Trophoblast cell (in vitro differentiated cells and primary cell): ENCODE measurements around the gene MAST4.

Experiments
- DNase-seq, 2 donors: peaks; one replicate each; pipeline ENCODE4 v3.0.0-alpha.2; 2016
- H2AFZ ChIP-seq: 2 replicates; pipeline ENCODE4 v1.6.1; 2013; ENCODE audit warnings: low read length, moderate library complexity, mild to moderate bottlenecking; ENCODE audit not compliant: insufficient read depth, poor library complexity
- H2AK5ac ChIP-seq: 2 replicates; pipeline ENCODE4 v1.6.1; 2013; ENCODE audit warnings: mild to moderate bottlenecking, low read length
- H2BK120ac ChIP-seq: 2 replicates; pipeline ENCODE4 v1.6.1; 2013; ENCODE audit warnings: low read length, mild to moderate bottlenecking, moderate library complexity; ENCODE audit not compliant: insufficient read depth, poor library complexity
- H2BK12ac ChIP-seq: 2 replicates; pipeline ENCODE4 v1.6.1; 2013; ENCODE audit warnings: mild to moderate bottlenecking, low read length, moderate library complexity
- H2BK5ac ChIP-seq: 2 replicates; pipeline ENCODE4 v1.6.1; 2013; ENCODE audit warnings: low read length, low read depth, moderate library complexity, mild to moderate bottlenecking; ENCODE audit not compliant: poor library complexity
- H3K14ac ChIP-seq: 2 replicates; pipeline ENCODE4 v1.6.1; 2013; ENCODE audit warnings: mild to moderate bottlenecking, low read length
- H3K18ac ChIP-seq: 2 replicates; pipeline ENCODE4 v1.6.1; 2013; ENCODE audit warnings: mild to moderate bottlenecking, low read length
- H3K23ac ChIP-seq: 2 replicates; pipeline ENCODE4 v1.6.1; 2013; ENCODE audit warnings: low read length
- H3K27ac ChIP-seq: 2 replicates; pipeline ENCODE4 v1.5.1; 2013; ENCODE audit warnings: low read depth, mild to moderate bottlenecking, inconsistent platforms, low read length, moderate library complexity
- H3K27me3 ChIP-seq: 2 replicates; pipeline ENCODE4 v1.6.1; 2013; ENCODE audit warnings: inconsistent platforms, mild to moderate bottlenecking, low read length, moderate library complexity; ENCODE audit not compliant: insufficient read depth
- H3K36me3 ChIP-seq, 2 experiments: 1 replicate in 1 of 2; 2 replicates in 1 of 2; pipeline ENCODE4 v1.6.1; 2013; ENCODE audit warnings: low read length in 2 of 2, mild to moderate bottlenecking in 2 of 2, moderate library complexity in 1 of 2; ENCODE audit not compliant: insufficient read depth in 2 of 2, control insufficient read depth in 1 of 2
- H3K4ac ChIP-seq: 2 replicates; pipeline ENCODE4 v1.6.1; 2013; ENCODE audit warnings: low read depth, mild to moderate bottlenecking, low read length, moderate library complexity
- H3K4me1 ChIP-seq, 2 experiments: 1 replicate in 1 of 2; 2 replicates in 1 of 2; pipeline ENCODE4 v1.6.1; 2013; ENCODE audit warnings: low read length in 2 of 2, mild to moderate bottlenecking in 2 of 2, moderate library complexity in 1 of 2; ENCODE audit not compliant: insufficient read depth in 2 of 2, control insufficient read depth in 1 of 2
- H3K4me2 ChIP-seq: 2 replicates; pipeline ENCODE4 v1.6.1; 2013; ENCODE audit warnings: inconsistent platforms, mild to moderate bottlenecking, low read length, moderate library complexity
- H3K4me3 ChIP-seq: 2 replicates; pipeline ENCODE4 v1.5.1; 2013; ENCODE audit warnings: mild to moderate bottlenecking, low read depth, low read length, inconsistent platforms
- H3K79me1 ChIP-seq: one replicate; pipeline ENCODE4 v1.6.1; 2013; ENCODE audit warnings: low read length
- H3K79me2 ChIP-seq: 2 replicates; pipeline ENCODE4 v1.6.1; 2013; ENCODE audit warnings: low read length, mild to moderate bottlenecking; ENCODE audit not compliant: control insufficient read depth, insufficient read depth, poor library complexity
- H3K9ac ChIP-seq: 2 replicates; pipeline ENCODE4 v1.6.1; 2013; ENCODE audit warnings: mild to moderate bottlenecking, low read length
- H3K9me3 ChIP-seq: 2 replicates; pipeline ENCODE4 v1.6.1; 2013; ENCODE audit warnings: low read depth, mild to moderate bottlenecking, control low read depth, inconsistent platforms, low read length; ENCODE audit not compliant: insufficient read depth
- H4K12ac ChIP-seq: 2 replicates; pipeline ENCODE4 v1.6.1; 2013; ENCODE audit warnings: low read depth, mild to moderate bottlenecking, low read length, moderate library complexity
- H4K8ac ChIP-seq: 2 replicates; pipeline ENCODE4 v1.6.1; 2013; ENCODE audit warnings: low read depth, mild to moderate bottlenecking, low read length, moderate library complexity
- H4K91ac ChIP-seq: one replicate; pipeline ENCODE4 v1.6.1; 2013; ENCODE audit warnings: low read depth, mild to moderate bottlenecking, low read length, moderate library complexity
- WGBS: extraction: QIAGEN DNeasy Blood & Tissue Kit; methylation state at CpG from one replicate; pipeline ENCODE4 v1.1.7; 2013; ENCODE audit warnings: missing lambda C conversion rate; ENCODE audit not compliant: insufficient read length, insufficient coverage; ENCODE audit errors: extremely low coverage; 5-methylcytosine and 5-hydroxymethylcytosine counted together

The MAST4 gene

DNA sequence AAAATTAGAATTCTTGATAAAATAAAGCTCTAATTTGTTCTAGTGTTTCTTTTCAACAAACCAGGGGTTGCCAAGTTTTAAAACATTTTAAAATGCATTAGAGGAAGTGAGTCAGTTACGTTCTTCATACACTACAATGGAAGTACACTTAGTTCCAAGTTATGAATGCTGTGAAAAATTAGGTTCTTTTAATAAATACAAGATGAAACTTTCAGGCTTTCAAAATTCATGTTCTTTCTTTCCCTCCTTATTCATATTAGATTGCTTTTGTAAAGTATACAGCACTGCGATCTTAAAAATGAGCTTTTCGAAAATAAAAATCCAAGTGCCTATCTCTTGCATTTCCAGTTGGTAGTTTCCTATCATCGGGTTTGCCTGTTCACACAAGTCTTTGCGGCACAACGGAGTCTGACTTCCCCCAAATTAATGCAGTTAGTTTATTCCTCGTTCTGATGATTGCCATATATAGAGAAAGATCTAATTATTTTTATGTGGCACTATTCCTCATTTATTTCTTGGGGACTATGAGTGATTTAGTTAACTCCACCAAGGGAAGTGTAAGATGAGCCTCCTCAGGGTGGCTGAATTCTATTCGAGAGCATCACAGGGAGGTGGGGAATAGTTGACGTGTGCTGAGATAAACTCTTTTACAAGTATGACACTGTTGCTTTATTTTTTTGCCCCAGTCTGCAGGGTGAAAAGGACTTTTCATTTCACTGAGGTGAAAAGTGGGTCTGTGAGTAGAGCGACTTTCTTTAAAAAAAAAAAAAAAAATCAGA lies 362.2 kb downstream of the MAST4 start:
- H2AK5ac ChIP-seq: no peak overlapping the region
- no peaks in the 10 kb centered on the region for H3K79me2 ChIP-seq
- peaks cover 2 to 3% of the 10 kb centered on the region in 2 experiments for H3K4me1 ChIP-seq
- H3K23ac ChIP-seq: no peak overlapping the region
- H4K91ac ChIP-seq: no peak overlapping the region
- peak overlapping the region; percentile 13 for H2BK12ac ChIP-seq
- H3K14ac ChIP-seq: no peak overlapping the region
- no peak overlapping the region for H2BK5ac ChIP-seq
- H2AFZ ChIP-seq: no peak overlapping the region
- peak overlapping the region; percentile 59 for H3K4me2 ChIP-seq
- peak in 1 of 2 donors; percentile 15 for DNase-seq
- no peaks in the 10 kb centered on the region for H3K36me3 ChIP-seq
- H3K9ac ChIP-seq: no peak overlapping the region
- peak overlapping the region; percentile 59 for H3K27ac ChIP-seq
- H2BK120ac ChIP-seq: no peak overlapping the region
- no CpG with 5 or more reads among the region's 10 CpGs for WGBS
- H3K18ac ChIP-seq: no peak overlapping the region
- no peak overlapping the region for H4K8ac ChIP-seq
- no peak overlapping the region for H3K4me3 ChIP-seq
- peaks cover 4% of the 10 kb centered on the region for H3K79me1 ChIP-seq
- no peak overlapping the region for H4K12ac ChIP-seq
- no peak overlapping the region for H3K4ac ChIP-seq
- no peaks in the 10 kb centered on the region for H3K27me3 ChIP-seq
- no peaks in the 10 kb centered on the region for H3K9me3 ChIP-seq

DNA sequence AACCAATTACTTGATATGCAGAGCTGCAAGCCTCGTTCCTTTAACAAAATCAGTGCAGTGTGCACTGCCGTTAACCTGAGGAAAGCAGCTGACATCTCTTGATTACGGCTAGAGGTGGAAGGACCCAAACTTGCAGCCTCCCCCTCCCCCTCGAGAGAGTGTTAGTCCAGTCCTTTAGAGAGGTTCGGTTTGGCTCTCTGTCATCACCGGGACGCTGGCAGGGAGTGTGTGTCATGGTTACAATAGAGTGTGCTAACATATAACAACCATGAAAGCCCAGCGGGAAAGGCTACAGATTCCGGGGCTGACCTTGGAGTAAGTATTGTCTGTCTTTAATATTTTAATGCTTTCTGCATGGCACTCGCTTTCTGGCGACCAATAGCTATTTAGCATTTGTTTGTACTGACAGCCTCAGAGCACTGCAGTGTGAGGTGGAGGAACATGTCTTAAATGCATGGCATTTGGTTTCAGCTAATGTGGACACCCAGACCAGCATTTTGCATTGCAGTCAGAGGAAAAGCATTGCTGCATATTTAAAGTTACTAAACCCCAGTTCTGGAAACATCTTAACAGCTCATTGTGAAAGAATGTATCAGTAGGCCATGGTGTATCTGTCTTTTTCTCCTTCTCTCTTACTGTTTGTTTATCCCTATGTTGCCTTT lies 362.9 kb downstream of the MAST4 start:
- no CpG with 5 or more reads among the region's 11 CpGs for WGBS
- peak overlapping the region; percentile 59 for H3K27ac ChIP-seq

DNA sequence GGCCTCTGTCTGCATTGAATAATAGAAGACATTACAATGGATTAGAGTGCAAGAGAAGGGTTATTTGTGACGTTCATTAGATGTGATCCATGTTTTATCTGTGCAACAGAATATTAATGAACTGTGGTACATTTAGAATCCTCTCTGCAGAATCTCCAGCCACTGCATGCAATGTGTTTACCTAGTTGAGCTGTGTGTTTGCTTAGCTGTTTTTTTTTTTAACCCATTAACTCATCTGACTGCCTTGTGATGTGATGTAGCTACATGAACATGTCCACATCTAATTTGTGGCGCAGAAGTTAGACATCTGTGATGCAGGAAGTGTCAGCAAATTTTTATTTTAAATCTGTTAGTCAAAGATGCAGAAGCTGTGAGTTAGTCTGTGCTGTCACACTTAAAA lies 363.5 kb downstream of the MAST4 start:
- Histone ChIP-seq H3K27ac (peak overlapping the region; percentile 7), H3K4me2 (peak overlapping the region; percentile 19), H4K8ac (no peak overlapping the region), H3K79me2 (no peaks in the 10 kb centered on the region), H2AFZ (no peak overlapping the region), H3K4me3 (no peak overlapping the region), H3K4me1 (peaks cover 3 to 4% of the 10 kb centered on the region in 2 experiments), H4K91ac (no peak overlapping the region), H3K9ac (no peak overlapping the region), H3K9me3 (no peaks in the 10 kb centered on the region), H3K23ac (no peak overlapping the region), H3K4ac (no peak overlapping the region), H3K18ac (no peak overlapping the region), H3K79me1 (peaks cover 5% of the 10 kb centered on the region), H3K14ac (no peak overlapping the region), H2BK12ac (no peak overlapping the region), H2BK5ac (no peak overlapping the region), H3K36me3 (no peaks in the 10 kb centered on the region), H3K27me3 (no peaks in the 10 kb centered on the region), H2AK5ac (no peak overlapping the region), H2BK120ac (no peak overlapping the region), H4K12ac (no peak overlapping the region)
- no peak for DNase-seq
- no CpG with 5 or more reads among the region's 2 CpGs for WGBS

More for the DNA sequence above, 362.9 kb downstream of the MAST4 start:
- peak overlapping the region; percentile 75 for H2BK12ac ChIP-seq
- peak overlapping the region; percentile 35 for H3K14ac ChIP-seq
- H2AK5ac ChIP-seq: no peak overlapping the region
- H2AFZ ChIP-seq: peak overlapping the region; percentile 67
- peak overlapping the region; percentile 45 for H2BK5ac ChIP-seq
- H3K79me1 ChIP-seq: peaks cover 5% of the 10 kb centered on the region
- no peaks in the 10 kb centered on the region for H3K79me2 ChIP-seq
- peak; percentile 67 to 90 for DNase-seq
- peak overlapping the region; percentile 52 for H2BK120ac ChIP-seq
- H3K18ac ChIP-seq: no peak overlapping the region
- H3K9me3 ChIP-seq: no peaks in the 10 kb centered on the region
- H4K91ac ChIP-seq: peak overlapping the region; percentile 39
- no peak overlapping the region for H4K12ac ChIP-seq
- H4K8ac ChIP-seq: no peak overlapping the region
- H3K4me3 ChIP-seq: no peak overlapping the region
- no peaks in the 10 kb centered on the region for H3K36me3 ChIP-seq
- H3K4ac ChIP-seq: no peak overlapping the region
- peaks cover 3 to 4% of the 10 kb centered on the region in 2 experiments for H3K4me1 ChIP-seq
- H3K9ac ChIP-seq: no peak overlapping the region
- H3K23ac ChIP-seq: no peak overlapping the region
- no peaks in the 10 kb centered on the region for H3K27me3 ChIP-seq
- peak overlapping the region; percentile 59 for H3K4me2 ChIP-seq

DNA sequence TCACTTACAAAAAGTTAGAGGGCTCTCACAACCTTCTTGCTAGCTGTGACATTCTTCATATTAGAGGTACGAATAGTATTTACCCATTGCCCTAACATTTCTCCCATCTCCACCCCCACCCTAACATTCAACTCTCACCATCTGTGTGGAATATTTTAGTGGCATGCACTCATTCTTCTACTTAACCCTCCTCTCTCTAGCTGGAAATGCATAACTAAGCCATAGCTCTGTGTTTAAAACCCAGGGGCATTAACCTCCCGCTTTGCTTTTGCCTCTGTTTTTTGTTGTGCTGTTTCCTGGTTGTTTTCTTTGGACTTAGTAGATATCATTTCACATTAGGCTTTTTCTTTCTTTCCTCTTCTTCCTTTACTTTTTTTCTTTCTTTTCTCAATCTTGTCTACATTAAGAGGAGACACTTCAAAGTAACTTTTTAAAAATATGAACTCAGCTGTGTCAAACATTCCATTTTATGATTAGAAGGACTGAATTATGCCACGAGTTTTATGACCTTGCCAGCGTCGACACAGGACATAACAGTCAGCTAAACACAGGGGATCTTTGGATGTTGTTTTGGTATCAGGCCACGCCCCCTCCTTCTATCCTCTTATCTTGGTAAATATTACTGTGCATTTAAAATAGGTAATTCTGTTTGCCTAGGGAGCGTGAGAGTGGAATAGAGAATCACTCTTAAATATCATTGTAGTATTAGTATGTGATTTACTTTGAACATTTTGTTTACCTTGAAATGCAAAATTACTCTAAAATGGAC lies 364.4 kb downstream of the MAST4 start:
- Histone ChIP-seq H3K27ac (no peak overlapping the region), H2BK5ac (no peak overlapping the region), H2AFZ (no peak overlapping the region), H3K4me1 (peaks cover 3 to 4% of the 10 kb centered on the region in 2 experiments), H3K27me3 (no peaks in the 10 kb centered on the region), H4K12ac (no peak overlapping the region), H3K4me2 (peak overlapping the region; percentile 53), H4K8ac (no peak overlapping the region), H2BK120ac (no peak overlapping the region), H3K14ac (no peak overlapping the region), H3K79me1 (peaks cover 5% of the 10 kb centered on the region), H2AK5ac (no peak overlapping the region), H3K18ac (no peak overlapping the region), H4K91ac (no peak overlapping the region), H3K9me3 (no peaks in the 10 kb centered on the region), H2BK12ac (no peak overlapping the region), H3K9ac (no peak overlapping the region), H3K4ac (no peak overlapping the region), H3K79me2 (no peaks in the 10 kb centered on the region), H3K23ac (no peak overlapping the region), H3K36me3 (no peaks in the 10 kb centered on the region), H3K4me3 (no peak overlapping the region)
- no peak for DNase-seq
- WGBS: no CpG with 5 or more reads among the region's 7 CpGs
